Measurements from ENCODE around the gene SLC6A16. TPM values are rescaled to one million over a fixed set of nuclear protein-coding genes. Genes with fewer than 3 reads are reported as not detected.

The SLC6A16 gene
- total RNA-seq, 1 experiment from 2014 or later = not detected

- no peak for TF ChIP-seq CTCF (IDR thresholded peaks at IDR 0.05; ENCODE audit: unreplicated experiment)
- no peaks in the 10 kb centered on the region for H3K36me3 Mint-ChIP-seq (ENCODE audit: insufficient read depth, unreplicated experiment)
- ChIA-PET CTCF (interaction anchor here (0.6 kb wide), 1 partner anchor 94 kb away, joined by 3 read pairs; no protein-coding TSS in a partner anchor), POLR2A (interaction anchor here (0.6 to 0.7 kb wide), 2 partner anchors 25 to 179 kb away, joined by 3 read pairs; partner anchors contain the start of gene DKKL1)
- peak overlapping the region; percentile 43 for H3K4me3 Mint-ChIP-seq (ENCODE audit: unreplicated experiment)
- intact Hi-C loops (cut with micrococcal nuclease) = no loop called here
- no peaks in the 10 kb centered on the region for H3K9me3 Mint-ChIP-seq (ENCODE audit: unreplicated experiment)
- peaks cover 6% of the 10 kb centered on the region for H3K4me1 Mint-ChIP-seq (ENCODE audit: insufficient read depth, unreplicated experiment)
- DNase-seq (ENCODE audit: unreplicated experiment) = no peak
- H3K27me3 Mint-ChIP-seq (ENCODE audit: insufficient read depth, unreplicated experiment) = no peaks in the 10 kb centered on the region
- H3K27ac Mint-ChIP-seq (ENCODE audit: low read depth, unreplicated experiment) = no peak overlapping the region
- BruUV-seq (replicated peaks) = no TSS peak
Observed at GRCh38 chr19:49338023-49338677, 13.2 kb upstream of the SLC6A16 start.

GRCh38 chr19:49337267-49338022 lies 12.5 kb upstream of the SLC6A16 start:
- Mint-ChIP-seq H3K27ac (ENCODE audit: low read depth, unreplicated experiment) (no peak overlapping the region), H3K27me3 (ENCODE audit: insufficient read depth, unreplicated experiment) (no peaks in the 10 kb centered on the region), H3K9me3 (ENCODE audit: unreplicated experiment) (no peaks in the 10 kb centered on the region), H3K36me3 (ENCODE audit: insufficient read depth, unreplicated experiment) (no peaks in the 10 kb centered on the region), H3K4me3 (ENCODE audit: unreplicated experiment) (no peak overlapping the region), H3K4me1 (ENCODE audit: insufficient read depth, unreplicated experiment) (peaks cover 6% of the 10 kb centered on the region)
- ChIA-PET POLR2A (interaction anchor here (0.7 to 0.8 kb wide), 2 partner anchors 26 to 68 kb away, joined by 3 read pairs; partner anchors contain the start of gene DKKL1), CTCF (interaction anchor here (0.6 kb wide), 2 partner anchors 93 to 1585 kb away, joined by 3 read pairs; no protein-coding TSS in a partner anchor)
- intact Hi-C loops (cut with micrococcal nuclease) = no loop called here
- no peak for TF ChIP-seq CTCF (IDR thresholded peaks at IDR 0.05; ENCODE audit: unreplicated experiment)
- BruUV-seq (replicated peaks) = no TSS peak
- no peak for DNase-seq (ENCODE audit: unreplicated experiment)

GRCh38 chr19:49336482-49337266 lies 11.7 kb upstream of the SLC6A16 start:
- no peaks in the 10 kb centered on the region for H3K9me3 Mint-ChIP-seq (ENCODE audit: unreplicated experiment)
- H3K36me3 Mint-ChIP-seq (ENCODE audit: insufficient read depth, unreplicated experiment) = no peaks in the 10 kb centered on the region
- intact Hi-C loops (cut with micrococcal nuclease) = no loop called here
- DNase-seq (ENCODE audit: unreplicated experiment) = no peak
- H3K27ac Mint-ChIP-seq (ENCODE audit: low read depth, unreplicated experiment) = no peak overlapping the region
- ChIA-PET POLR2A (interaction anchor here (0.8 kb wide), 1 partner anchor 68 kb away, joined by 3 read pairs; no protein-coding TSS in a partner anchor), CTCF (interaction anchor here (0.6 kb wide), 1 partner anchor 1586 kb away, joined by 3 read pairs; no protein-coding TSS in a partner anchor)
- H3K27me3 Mint-ChIP-seq (ENCODE audit: insufficient read depth, unreplicated experiment) = no peaks in the 10 kb centered on the region
- no peak for TF ChIP-seq CTCF (IDR thresholded peaks at IDR 0.05; ENCODE audit: unreplicated experiment)
- H3K4me1 Mint-ChIP-seq (ENCODE audit: insufficient read depth, unreplicated experiment) = peaks cover 6% of the 10 kb centered on the region
- BruUV-seq (replicated peaks) = no TSS peak
- no peak overlapping the region for H3K4me3 Mint-ChIP-seq (ENCODE audit: unreplicated experiment)
